Measurements from ENCODE around the gene FHL5.

DNA sequence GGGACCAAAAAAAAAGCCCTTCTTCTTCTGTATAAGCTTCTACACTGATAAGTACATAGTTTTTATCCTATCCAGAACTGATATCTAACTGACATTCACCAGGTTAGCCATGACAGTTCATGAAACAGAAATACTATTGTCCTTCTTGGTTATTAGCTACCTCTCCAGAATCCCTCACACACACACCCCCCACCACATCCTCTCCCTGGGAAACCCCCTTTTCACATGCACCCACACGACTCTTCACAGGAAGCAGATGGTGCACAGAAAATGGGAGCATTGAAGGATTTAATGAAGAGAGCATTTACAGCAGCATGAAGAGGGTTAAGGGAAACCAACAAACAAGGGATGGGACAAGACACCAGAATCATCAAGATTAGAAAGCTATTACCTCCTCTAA lies 88.9 kb downstream of the FHL5 start:
- TF ChIP-seq POLR2A (IDR thresholded peaks at IDR 0.05) = no peak
- TF ChIP-seq, protein P1, sequence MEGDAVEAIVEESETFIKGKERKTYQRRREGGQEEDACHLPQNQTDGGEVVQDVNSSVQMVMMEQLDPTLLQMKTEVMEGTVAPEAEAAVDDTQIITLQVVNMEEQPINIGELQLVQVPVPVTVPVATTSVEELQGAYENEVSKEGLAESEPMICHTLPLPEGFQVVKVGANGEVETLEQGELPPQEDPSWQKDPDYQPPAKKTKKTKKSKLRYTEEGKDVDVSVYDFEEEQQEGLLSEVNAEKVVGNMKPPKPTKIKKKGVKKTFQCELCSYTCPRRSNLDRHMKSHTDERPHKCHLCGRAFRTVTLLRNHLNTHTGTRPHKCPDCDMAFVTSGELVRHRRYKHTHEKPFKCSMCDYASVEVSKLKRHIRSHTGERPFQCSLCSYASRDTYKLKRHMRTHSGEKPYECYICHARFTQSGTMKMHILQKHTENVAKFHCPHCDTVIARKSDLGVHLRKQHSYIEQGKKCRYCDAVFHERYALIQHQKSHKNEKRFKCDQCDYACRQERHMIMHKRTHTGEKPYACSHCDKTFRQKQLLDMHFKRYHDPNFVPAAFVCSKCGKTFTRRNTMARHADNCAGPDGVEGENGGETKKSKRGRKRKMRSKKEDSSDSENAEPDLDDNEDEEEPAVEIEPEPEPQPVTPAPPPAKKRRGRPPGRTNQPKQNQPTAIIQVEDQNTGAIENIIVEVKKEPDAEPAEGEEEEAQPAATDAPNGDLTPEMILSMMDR (IDR thresholded peaks at IDR 0.05) = no peak
